GM10266 (cell line): ENCODE data around the gene JDP2.

Experiments
- DNase-seq: peaks from one replicate; pipeline ENCODE4 v3.0.0; 2012; ENCODE audit errors: extremely low spot score
- TF ChIP-seq, protein P1 (sequence below): IDR thresholded peaks from 2 replicates; pipeline ENCODE4 v1.5.1; 2012; ENCODE audit warnings: mild to moderate bottlenecking, low read depth; ENCODE audit not compliant: control insufficient read depth, insufficient read depth; ENCODE audit errors: missing control alignments

Gene JDP2

DNA sequence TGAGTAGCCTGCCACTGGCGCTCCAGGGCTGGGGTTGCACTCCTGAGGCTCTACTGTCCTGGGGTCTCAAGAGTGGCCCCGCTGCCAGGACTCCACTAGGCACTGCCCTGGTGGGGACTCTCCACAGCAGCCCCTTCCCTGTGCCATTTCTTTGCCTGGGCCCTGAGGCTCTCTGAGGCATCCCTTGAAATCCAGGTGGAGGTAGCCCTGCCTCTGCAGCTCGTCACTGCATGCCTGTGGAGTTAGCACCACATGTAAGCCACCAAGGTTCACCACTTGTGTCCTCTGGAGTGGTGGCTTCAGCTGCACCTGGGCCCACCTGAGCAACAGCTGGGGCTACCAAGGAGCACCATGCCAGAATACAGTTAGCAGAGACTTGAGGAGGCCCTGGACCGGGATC, 54.5 kb downstream of the JDP2 start:
- TF ChIP-seq, protein P1, sequence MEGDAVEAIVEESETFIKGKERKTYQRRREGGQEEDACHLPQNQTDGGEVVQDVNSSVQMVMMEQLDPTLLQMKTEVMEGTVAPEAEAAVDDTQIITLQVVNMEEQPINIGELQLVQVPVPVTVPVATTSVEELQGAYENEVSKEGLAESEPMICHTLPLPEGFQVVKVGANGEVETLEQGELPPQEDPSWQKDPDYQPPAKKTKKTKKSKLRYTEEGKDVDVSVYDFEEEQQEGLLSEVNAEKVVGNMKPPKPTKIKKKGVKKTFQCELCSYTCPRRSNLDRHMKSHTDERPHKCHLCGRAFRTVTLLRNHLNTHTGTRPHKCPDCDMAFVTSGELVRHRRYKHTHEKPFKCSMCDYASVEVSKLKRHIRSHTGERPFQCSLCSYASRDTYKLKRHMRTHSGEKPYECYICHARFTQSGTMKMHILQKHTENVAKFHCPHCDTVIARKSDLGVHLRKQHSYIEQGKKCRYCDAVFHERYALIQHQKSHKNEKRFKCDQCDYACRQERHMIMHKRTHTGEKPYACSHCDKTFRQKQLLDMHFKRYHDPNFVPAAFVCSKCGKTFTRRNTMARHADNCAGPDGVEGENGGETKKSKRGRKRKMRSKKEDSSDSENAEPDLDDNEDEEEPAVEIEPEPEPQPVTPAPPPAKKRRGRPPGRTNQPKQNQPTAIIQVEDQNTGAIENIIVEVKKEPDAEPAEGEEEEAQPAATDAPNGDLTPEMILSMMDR: no peak
- DNase-seq: no peak

DNA sequence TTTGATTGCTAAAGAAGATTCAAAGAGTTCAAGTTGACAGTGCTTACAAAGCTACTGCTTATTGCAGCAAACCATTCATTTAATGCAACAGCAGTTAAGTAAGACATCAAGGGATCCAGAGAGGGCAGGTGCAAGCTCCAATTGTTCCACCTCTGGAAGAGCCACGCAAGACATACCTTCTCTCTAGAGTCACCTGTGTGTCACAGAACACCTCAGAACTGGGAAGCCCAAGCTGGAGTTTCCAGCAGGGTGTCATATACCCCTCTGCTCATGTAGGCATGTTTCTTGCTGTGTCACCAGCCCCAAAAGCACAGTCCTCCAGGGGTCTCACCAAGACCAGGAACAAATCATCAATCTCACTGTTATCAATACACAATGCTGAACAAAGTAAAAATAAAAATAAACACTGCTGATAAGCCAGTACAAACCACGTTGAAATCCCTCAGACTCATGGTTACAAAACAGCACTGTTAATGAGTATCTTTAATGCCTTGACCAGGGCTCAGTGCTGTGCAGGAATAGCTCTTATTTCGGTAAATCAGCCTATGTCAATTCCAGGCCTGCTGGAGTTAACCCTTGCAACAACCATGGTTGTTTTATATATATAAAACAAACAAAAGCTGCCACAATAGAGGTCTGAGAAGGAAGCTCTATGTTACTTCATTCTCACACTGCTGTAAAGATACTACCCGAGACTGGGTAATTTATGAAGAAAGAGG, 57.0 kb downstream of the JDP2 start:
- TF ChIP-seq, protein P1: no peak
- DNase-seq: no peak

DNA sequence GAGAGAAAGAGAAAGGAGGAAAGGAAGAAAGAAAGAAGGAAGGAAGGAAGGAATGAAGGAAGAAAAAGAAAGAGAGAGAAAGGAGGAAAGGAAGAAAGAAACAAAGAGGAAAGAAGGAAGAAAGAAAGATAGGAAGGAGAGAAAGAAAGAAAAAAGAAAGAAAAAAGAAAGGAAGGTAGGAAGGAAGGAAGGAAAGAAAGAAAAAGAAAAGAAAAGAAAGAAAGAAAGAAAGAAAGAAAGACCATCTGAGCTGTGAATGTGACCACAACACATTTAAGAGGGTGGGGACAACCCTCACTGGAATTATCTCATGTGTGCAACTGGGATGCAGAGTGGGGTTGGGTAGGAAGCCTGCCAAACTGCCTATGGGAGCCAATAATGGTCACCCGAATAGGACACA, 58.5 kb downstream of the JDP2 start:
- TF ChIP-seq, protein P1: no peak
- DNase-seq: no peak

DNA sequence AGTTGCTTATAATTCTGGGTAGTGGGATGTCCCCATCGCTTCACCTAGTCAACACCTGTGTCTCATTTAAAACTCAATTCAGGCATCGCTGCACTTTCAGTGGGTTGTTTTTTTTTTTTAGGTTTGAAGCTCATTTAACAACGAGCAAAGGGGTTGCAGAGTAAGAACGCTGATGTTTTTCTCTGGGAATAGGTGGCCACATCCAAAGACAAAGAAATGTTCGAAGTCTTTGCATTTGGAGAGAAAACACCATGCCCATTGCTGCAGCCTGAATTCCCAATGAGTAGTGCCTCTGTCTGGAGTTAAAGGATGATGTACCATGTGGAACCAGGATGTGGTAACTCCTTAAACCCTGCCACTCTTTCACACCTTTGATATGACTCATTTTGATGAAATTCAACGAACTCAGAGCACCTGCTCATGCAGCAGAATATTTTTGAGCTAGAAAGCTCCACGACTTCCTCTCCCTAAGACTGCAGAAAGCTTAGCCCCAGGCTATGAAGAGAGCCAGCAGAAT, 59.4 kb downstream of the JDP2 start:
- DNase-seq: no peak

DNA sequence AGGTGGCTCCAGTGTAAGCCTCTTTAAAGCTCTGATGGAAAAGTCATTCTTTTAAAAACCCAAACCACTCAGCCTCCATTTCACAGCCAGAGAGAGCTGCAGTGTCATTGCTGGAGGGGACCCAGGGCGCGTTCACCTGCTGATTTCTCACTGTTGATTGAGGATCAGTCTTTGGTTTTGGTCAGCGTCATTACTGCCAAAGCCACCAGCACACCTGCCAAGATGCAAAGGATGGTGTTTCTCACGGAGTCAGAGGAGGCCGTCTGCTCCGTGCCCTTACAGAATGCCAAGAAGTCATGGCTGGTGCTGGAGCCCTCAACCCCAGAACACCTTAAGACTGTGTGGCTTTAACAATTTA, 61.6 kb downstream of the JDP2 start:
- DNase-seq: no peak
- TF ChIP-seq, protein P1: no peak

More for the DNA sequence above, 59.4 kb downstream of the JDP2 start:
- TF ChIP-seq, protein P1: no peak

DNA sequence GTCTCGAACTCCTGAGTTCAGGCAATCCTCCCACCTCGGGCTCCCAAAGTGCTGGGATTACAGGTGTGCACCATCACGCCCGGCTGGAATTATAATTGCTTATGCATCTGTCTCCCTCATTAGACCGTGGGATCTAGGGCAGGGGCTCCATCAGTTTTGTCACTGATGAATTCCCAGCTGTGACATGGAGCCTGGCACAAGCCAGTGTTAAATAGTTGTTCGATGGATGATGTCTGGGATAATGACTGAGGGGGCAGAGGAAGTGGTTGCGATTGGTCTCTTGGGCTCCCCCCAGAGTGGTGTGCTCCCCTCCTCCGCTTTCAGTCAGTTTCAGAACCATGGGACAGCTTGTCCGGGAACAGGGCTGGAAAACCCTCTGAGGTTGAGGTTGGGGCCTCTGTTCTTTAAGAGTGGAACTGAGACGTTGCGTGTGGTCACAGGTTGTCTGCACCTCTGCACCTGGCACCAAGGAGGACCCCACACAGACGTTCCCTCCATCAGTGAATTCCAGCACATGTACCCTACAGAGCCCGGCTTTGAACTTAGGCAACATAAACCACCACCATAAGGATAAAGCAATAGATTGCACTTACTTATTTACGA, 63.7 kb downstream of the JDP2 start:
- TF ChIP-seq, protein P1: no peak
- DNase-seq: no peak
